HepG2 (cell line): ENCODE measurements around the gene ADGRF1. TPM values are rescaled to one million over a fixed set of nuclear protein-coding genes. Genes with fewer than 3 reads are reported as not detected.
"Not testable (repeated sequence)": the region's sequence is repeated elsewhere in the genome, so short reads cannot be mapped to it uniquely, and the experiment has no call there.

Experiments used
- ATAC-seq: fragments of 200-7000 bp; cut with Tn5 transposase; 3 replicates; pipeline ENCODE4 v1.9.1; 2020; ENCODE audit warnings: mild to moderate bottlenecking, moderate library complexity
- BruUV-seq: library from RNA; stranded (reverse); fragments of 400-500 nt; replicated peaks from 2 replicates; lab custom pipeline; 2021; lab: Mats Ljungman, UMichigan
- CTCF ChIA-PET: fragments of 300-600 bp; formaldehyde crosslinking; extraction: SDS; loops from one replicate; lab custom pipeline; 2021; ENCODE audit warnings: low total read pairs, inconsistent platforms, low intra/inter-chr PET ratio; lab: Yijun Ruan, JAX
- POLR2A ChIA-PET: fragments of 350-600 bp; sonication (Branson Sonifier 250); formaldehyde crosslinking; loops from one replicate; lab custom pipeline; 2020; ENCODE audit warnings: antibody characterized with exemption, inconsistent platforms; lab: Yijun Ruan, JAX
- DNase-seq: peaks from one replicate; pipeline ENCODE4 v3.0.0-alpha.2; 2015; ENCODE audit warnings: low spot score
- FAIRE-seq: peaks from 3 replicates; lab custom pipeline; 2011; peaks lifted over from hg19 to GRCh38; lab: Jason Lieb, UNC
- H2AFZ ChIP-seq: one replicate; pipeline ENCODE4 v1.6.1; 2011; ENCODE audit warnings: low read length, inconsistent platforms
- H3K27ac ChIP-seq: fragments of 300-600 bp; 3 replicates; pipeline ENCODE4 v1.8.0; 2011; ENCODE audit warnings: mixed run types, mild to moderate bottlenecking, mixed read lengths, low read length, inconsistent platforms; ENCODE audit not compliant: insufficient read depth; ENCODE audit errors: extremely low read length
- H3K27me3 ChIP-seq, 2 experiments: fragments of 200-600 bp in 1 of 2; 2 replicates in 1 of 2; 3 replicates in 1 of 2; pipeline versions ENCODE4 v1.6.0 to v1.8.0; 2011; ENCODE audit warnings: low read length in 2 of 2, mild to moderate bottlenecking in 2 of 2, moderate library complexity in 2 of 2, inconsistent platforms in 1 of 2; ENCODE audit not compliant: insufficient read depth in 2 of 2, control insufficient read depth in 1 of 2
- H3K36me3 ChIP-seq, 2 experiments: fragments of 200-600 bp in 1 of 2; replicated peaks in 1 of 2; 2 replicates in 1 of 2; 3 replicates in 1 of 2; pipeline versions ENCODE4 v1.5.1 to v1.8.0; 2011; ENCODE audit warnings: low read length in 2 of 2, inconsistent platforms in 1 of 2; ENCODE audit not compliant: insufficient read depth in 2 of 2, control insufficient read depth in 1 of 2
- H3K4me1 ChIP-seq: 2 replicates; pipeline ENCODE4 v1.5.1; 2012; ENCODE audit warnings: low read length, inconsistent platforms; ENCODE audit not compliant: insufficient read depth
- H3K4me2 ChIP-seq: 2 replicates; pipeline ENCODE4 v1.6.0; 2011; ENCODE audit warnings: low read depth, low read length, inconsistent platforms
- H3K4me3 ChIP-seq, 3 experiments: fragments of 200-600 bp in 1 of 3; sonication (generic), shearing (Covaris generic) in 1 of 3; replicated peaks in 1 of 3; 2 replicates each; pipeline ENCODE4 v1.5.1; 2011 to 2016; ENCODE audit warnings: low read length in 3 of 3, inconsistent platforms in 2 of 3, low read depth in 2 of 3, mild to moderate bottlenecking in 2 of 3, control low read depth in 1 of 3, mixed read lengths in 1 of 3; ENCODE audit not compliant: insufficient read depth in 1 of 3
- H3K79me2 ChIP-seq: one replicate; pipeline ENCODE4 v1.6.1; 2011; ENCODE audit warnings: low read length, inconsistent platforms; ENCODE audit not compliant: insufficient read depth
- H3K9ac ChIP-seq: 2 replicates; pipeline ENCODE4 v1.6.0; 2011; ENCODE audit warnings: mild to moderate bottlenecking, low read depth, low read length, inconsistent platforms; ENCODE audit not compliant: insufficient read depth
- H3K9me3 ChIP-seq: 2 replicates; pipeline ENCODE4 v1.5.1; 2012; ENCODE audit warnings: mild to moderate bottlenecking, low read length
- H4K20me1 ChIP-seq: 2 replicates; pipeline ENCODE4 v1.6.0; 2011; ENCODE audit warnings: inconsistent platforms, mild to moderate bottlenecking, low read length, moderate library complexity; ENCODE audit not compliant: insufficient read depth
- SRF ChIP-seq: IDR thresholded peaks from 2 replicates; pipeline ENCODE4 v1.6.1; 2011; ENCODE audit warnings: mild to moderate bottlenecking, low read depth, low read length, moderate library complexity
- TEAD2 ChIP-seq: sonication (generic); formaldehyde crosslinking; IDR thresholded peaks from 2 replicates; pipeline ENCODE4 v1.9.0; 2021; ENCODE audit warnings: missing genetic modification reagents
- ZNF33B ChIP-seq: sonication (generic); formaldehyde crosslinking; IDR thresholded peaks from 2 replicates; pipeline ENCODE4 v1.5.1; 2020; ENCODE audit warnings: mild to moderate bottlenecking, missing genetic modification reagents
- ZNF546 ChIP-seq: sonication (generic); formaldehyde crosslinking; conservative IDR thresholded peaks from 2 replicates; pipeline ENCODE4 v1.8.1; 2023; ENCODE audit warnings: mild to moderate bottlenecking, missing genetic modification reagents
- WGBS: methylation state at CpG from one replicate; pipeline ENCODE4 v1.1.6; 2017; ENCODE audit warnings: low lambda C conversion rate; 5-methylcytosine and 5-hydroxymethylcytosine counted together
- in situ Hi-C: cut with HindIII; loops from 2 replicates; pipeline ENCODE4 v1.10.0; 2017; ENCODE audit warnings: low pct_unique_long_range_greater_than_20kb; ENCODE audit not compliant: extremely low pct_ligation_motif_present
- intact Hi-C: fragments of 100-400 bp; cut with micrococcal nuclease; formaldehyde crosslinking; loops from one replicate; pipeline ENCODE4 v1.10.0; 2022; ENCODE audit not compliant: unreplicated experiment
- polyA plus RNA-seq, 8 experiments: library from polyadenylated mRNA; depleted of rRNA in 3 of 8; stranded (reverse) in 7 of 8; unstranded in 1 of 8; fragments of >200 nt; fragmentation: Illumina TruSeq in 4 of 8; extraction: Trizol in 4 of 8; gene quantifications; 2 replicates each; pipeline versions ENCODE4 v1.2.1 to v1.2.3, GENCODE V29; 2011 to 2016; ENCODE audit warnings: low read depth in 4 of 8, missing spikeins in 1 of 8, mixed read lengths in 1 of 8; ENCODE audit not compliant: insufficient read depth in 1 of 8
- total RNA-seq, 5 experiments: library from RNA; depleted of rRNA; stranded (reverse); fragments of >200 nt; fragmentation: Illumina TruSeq; extraction: Trizol; gene quantifications; 2 replicates each; pipeline ENCODE4 v1.2.3, GENCODE V29; 2016; ENCODE audit warnings: low read depth in 1 of 5

ADGRF1 gene
- total and polyA plus RNA-seq, 2 of the 13 experiments (the other 11 are each of a cell fraction or from before 2014, with no cell fraction given), result not detected

GRCh38 chr6:47090881-47091280 is 48.7 kb upstream of the ADGRF1 start:
- Histone ChIP-seq H2AFZ (no peak overlapping the region), H3K4me2 (no peak overlapping the region), H4K20me1 (no peaks in the 10 kb centered on the region), H3K36me3 (no peaks in the 10 kb centered on the region), H3K4me3 (no peak overlapping the region), H3K27ac (no peak overlapping the region), H3K9ac (no peak overlapping the region), H3K4me1 (peaks cover 69% of the 10 kb centered on the region), H3K79me2 (no peaks in the 10 kb centered on the region), H3K27me3 (no peaks in the 10 kb centered on the region), H3K9me3 (no peaks in the 10 kb centered on the region)
- CTCF ChIA-PET, result no interaction called here
- no peak for FAIRE-seq
- intact Hi-C loops, result no loop called here
- BruUV-seq, result no TSS peak
- TF ChIP-seq ZNF33B (CRISPR knock-in tag), result no peak
- 0 out of 2 replicates have a peak, but pooled peaks have one; percentile 20 for TF ChIP-seq SRF
- TF ChIP-seq ZNF546 (CRISPR knock-in tag), result no peak
- TF ChIP-seq TEAD2 (CRISPR knock-in tag), result no peak
- 94% methylated on average over 6 of the region's 6 CpGs for WGBS
- no peak for ATAC-seq
- POLR2A ChIA-PET, result interaction anchor here (1.0 to 1.3 kb wide), 2 partner anchors 14 to 218 kb away, joined by 3 to 5 read pairs; partner anchors contain the start of gene TNFRSF21
- no peak for DNase-seq
- in situ Hi-C loops, result loop anchor here (10.0 kb wide), 1 partner anchor 134 kb away; no protein-coding TSS in a partner anchor

GRCh38 chr6:47089473-47089872 is 47.3 kb upstream of the ADGRF1 start:
- BruUV-seq, H3K4me3 ChIP-seq, H2AFZ ChIP-seq, CTCF ChIA-PET, in situ Hi-C loops, H3K4me2 ChIP-seq, H4K20me1 ChIP-seq, H3K27ac ChIP-seq, DNase-seq, H3K36me3 ChIP-seq, H3K9ac ChIP-seq, ATAC-seq, POLR2A ChIA-PET, H3K79me2 ChIP-seq, intact Hi-C loops, H3K9me3 ChIP-seq, H3K27me3 ChIP-seq, FAIRE-seq: not testable (repeated sequence)
- peaks cover 69% of the 10 kb centered on the region for H3K4me1 ChIP-seq
- 98% methylated on average over 4 of the region's 4 CpGs for WGBS
